ENCODE measurements around the gene MAMLD1. TPM values are rescaled to one million over a fixed set of nuclear protein-coding genes. Genes with fewer than 3 reads are reported as not detected.

The MAMLD1 gene
- total RNA-seq, 2 donors from 2014 or later, result 7.9 to 8.3 TPM

DNA sequence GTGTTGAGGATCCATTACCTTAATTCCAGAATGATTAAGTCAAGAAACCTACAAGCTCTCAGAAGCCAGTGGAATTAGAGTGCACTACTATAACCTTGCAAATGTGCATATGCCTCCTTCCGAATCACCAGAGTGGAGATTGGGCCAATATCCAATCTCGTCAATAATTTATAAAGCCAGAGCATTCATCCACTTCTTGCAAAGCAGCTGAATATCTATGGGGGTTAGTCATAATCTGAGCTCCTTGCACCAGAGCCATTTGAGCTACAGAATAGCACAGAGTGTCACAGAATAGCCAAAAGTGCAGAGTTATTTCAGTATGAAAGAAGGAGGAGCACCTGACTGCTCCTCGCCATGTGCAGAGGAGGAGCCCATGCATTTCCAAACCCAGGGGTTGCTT lies 136.1 kb downstream of the MAMLD1 start:
- DNase-seq (ENCODE audit: low spot score), result no peak
- no peaks in the 10 kb centered on the region for H3K9me3 ChIP-seq
- H3K27ac ChIP-seq, result no peak overlapping the region
- H3K27me3 ChIP-seq (replicated peaks; ENCODE audit: insufficient read depth), result no peaks in the 10 kb centered on the region
- TF ChIP-seq, protein P1, sequence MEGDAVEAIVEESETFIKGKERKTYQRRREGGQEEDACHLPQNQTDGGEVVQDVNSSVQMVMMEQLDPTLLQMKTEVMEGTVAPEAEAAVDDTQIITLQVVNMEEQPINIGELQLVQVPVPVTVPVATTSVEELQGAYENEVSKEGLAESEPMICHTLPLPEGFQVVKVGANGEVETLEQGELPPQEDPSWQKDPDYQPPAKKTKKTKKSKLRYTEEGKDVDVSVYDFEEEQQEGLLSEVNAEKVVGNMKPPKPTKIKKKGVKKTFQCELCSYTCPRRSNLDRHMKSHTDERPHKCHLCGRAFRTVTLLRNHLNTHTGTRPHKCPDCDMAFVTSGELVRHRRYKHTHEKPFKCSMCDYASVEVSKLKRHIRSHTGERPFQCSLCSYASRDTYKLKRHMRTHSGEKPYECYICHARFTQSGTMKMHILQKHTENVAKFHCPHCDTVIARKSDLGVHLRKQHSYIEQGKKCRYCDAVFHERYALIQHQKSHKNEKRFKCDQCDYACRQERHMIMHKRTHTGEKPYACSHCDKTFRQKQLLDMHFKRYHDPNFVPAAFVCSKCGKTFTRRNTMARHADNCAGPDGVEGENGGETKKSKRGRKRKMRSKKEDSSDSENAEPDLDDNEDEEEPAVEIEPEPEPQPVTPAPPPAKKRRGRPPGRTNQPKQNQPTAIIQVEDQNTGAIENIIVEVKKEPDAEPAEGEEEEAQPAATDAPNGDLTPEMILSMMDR (IDR thresholded peaks at IDR 0.05), result no peak
- ATAC-seq (ENCODE audit: insufficient number of reproducible peaks, low FRiP score, low read depth), result no peak
- no peaks in the 10 kb centered on the region for H3K36me3 ChIP-seq
- H3K4me1 ChIP-seq (ENCODE audit: control insufficient read depth in 1 of 2, low read depth in 2 of 2), result peaks cover 0 to 8% of the 10 kb centered on the region in 2 donors
- H3K4me3 ChIP-seq, result no peak overlapping the region

DNA sequence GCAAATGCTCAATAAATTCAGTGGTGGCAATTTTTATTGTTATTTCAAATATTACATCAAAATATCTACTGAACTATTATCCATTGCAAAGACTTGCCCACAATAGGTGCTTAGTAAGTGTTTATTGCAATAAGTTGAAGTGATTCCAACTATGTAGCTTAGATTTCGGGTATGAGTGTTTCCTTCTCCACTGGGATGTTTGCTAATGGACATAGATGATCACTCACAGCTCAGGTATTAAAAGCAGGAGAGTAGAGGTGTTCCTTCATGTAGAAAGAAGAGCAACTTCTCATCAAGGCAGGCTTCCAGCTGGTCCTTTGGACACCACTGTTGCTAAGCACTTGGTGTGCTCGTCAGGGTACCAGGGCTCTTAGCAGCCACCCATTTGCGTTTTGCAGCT lies 139.0 kb downstream of the MAMLD1 start:
- TF ChIP-seq, protein P1 (IDR thresholded peaks at IDR 0.05), result no peak
- Histone ChIP-seq H3K4me3 (no peak overlapping the region), H3K27ac (no peak overlapping the region), H3K9me3 (no peaks in the 10 kb centered on the region), H3K36me3 (no peaks in the 10 kb centered on the region), H3K4me1 (ENCODE audit: control insufficient read depth in 1 of 2, low read depth in 2 of 2) (peaks cover 7 to 28% of the 10 kb centered on the region in 2 donors), H3K27me3 (replicated peaks; ENCODE audit: insufficient read depth) (no peaks in the 10 kb centered on the region)
- DNase-seq (ENCODE audit: low spot score) (no peak), ATAC-seq (ENCODE audit: insufficient number of reproducible peaks, low FRiP score, low read depth) (no peak)

GRCh38 chrX:150502979-150503897 lies 140.1 kb downstream of the MAMLD1 start:
- ATAC-seq (ENCODE audit: insufficient number of reproducible peaks, low FRiP score, low read depth), result no peak
- Histone ChIP-seq H3K4me1 (ENCODE audit: control insufficient read depth in 1 of 2, low read depth in 2 of 2) (peaks cover 9 to 38% of the 10 kb centered on the region in 2 donors), H3K27me3 (replicated peaks; ENCODE audit: insufficient read depth) (no peaks in the 10 kb centered on the region), H3K9me3 (no peaks in the 10 kb centered on the region), H3K27ac (no peak overlapping the region), H3K36me3 (no peaks in the 10 kb centered on the region), H3K4me3 (no peak overlapping the region)
- no peak for DNase-seq (ENCODE audit: low spot score)
- TF ChIP-seq, protein P1 (IDR thresholded peaks at IDR 0.05), result no peak

GRCh38 chrX:150503898-150504219 lies 140.7 kb downstream of the MAMLD1 start:
- TF ChIP-seq, protein P1 (IDR thresholded peaks at IDR 0.05), result no peak
- DNase-seq (ENCODE audit: low spot score) (no peak), ATAC-seq (ENCODE audit: insufficient number of reproducible peaks, low FRiP score, low read depth) (no peak)
- H3K27ac ChIP-seq, result peak overlapping the region in 1 of 2 donors; percentile 19
- H3K4me1 ChIP-seq (ENCODE audit: control insufficient read depth in 1 of 2, low read depth in 2 of 2), result peaks cover 11 to 38% of the 10 kb centered on the region in 2 donors
- H3K36me3 ChIP-seq, result no peaks in the 10 kb centered on the region
- no peak overlapping the region for H3K4me3 ChIP-seq
- H3K27me3 ChIP-seq (replicated peaks; ENCODE audit: insufficient read depth), result no peaks in the 10 kb centered on the region
- H3K9me3 ChIP-seq, result no peaks in the 10 kb centered on the region

- H3K36me3 ChIP-seq, result no peaks in the 10 kb centered on the region
- H3K4me1 ChIP-seq (ENCODE audit: control insufficient read depth in 1 of 2, low read depth in 2 of 2), result peaks cover 11 to 38% of the 10 kb centered on the region in 2 donors
- no peak for ATAC-seq (ENCODE audit: insufficient number of reproducible peaks, low FRiP score, low read depth)
- TF ChIP-seq, protein P1 (IDR thresholded peaks at IDR 0.05), result no peak
- peak overlapping the region; percentile 19 to 59 for H3K27ac ChIP-seq
- no peak overlapping the region for H3K4me3 ChIP-seq
- DNase-seq (ENCODE audit: low spot score), result no peak
- no peaks in the 10 kb centered on the region for H3K27me3 ChIP-seq (replicated peaks; ENCODE audit: insufficient read depth)
- no peaks in the 10 kb centered on the region for H3K9me3 ChIP-seq
Observed at GRCh38 chrX:150504397-150505182, 141.5 kb downstream of the MAMLD1 start.

Data from thoracic aorta (tissue), 2 donors.